Esophagus muscularis mucosa (tissue), 4 donors: ENCODE measurements around the gene ARFGAP1. TPM values are rescaled to one million over a fixed set of nuclear protein-coding genes. Genes with fewer than 3 reads are reported as not detected.

ENCODE experiments used
- DNase-seq: peaks from one replicate; pipeline ENCODE4 v3.0.0-alpha.2; 2017; ENCODE audit errors: extremely low spot score
- H3K27ac ChIP-seq, 4 donors: fragments of 200-600 bp; sonication (generic); replicated peaks in 1 of 4; 1 replicate in 3 of 4; 2 replicates in 1 of 4; pipeline ENCODE4 v1.5.1; 2016 to 2019; ENCODE audit warnings: mild to moderate bottlenecking in 1 of 4
- H3K27me3 ChIP-seq, 4 donors: fragments of 200-600 bp; sonication (generic); one replicate each; pipeline versions ENCODE4 v1.5.1 to v1.6.0; 2016 to 2019
- H3K36me3 ChIP-seq, 4 donors: fragments of 200-600 bp; sonication (generic); one replicate each; pipeline ENCODE4 v1.5.1; 2016 to 2019
- H3K4me1 ChIP-seq, 4 donors: fragments of 200-600 bp; sonication (generic); one replicate each; pipeline ENCODE4 v1.5.1; 2016 to 2019
- H3K4me3 ChIP-seq, 4 donors: fragments of 200-600 bp; sonication (generic); 1 replicate in 2 of 4; 2 replicates in 2 of 4; pipeline ENCODE4 v1.5.1; 2016 to 2019; ENCODE audit warnings: mild to moderate bottlenecking in 4 of 4, moderate library complexity in 1 of 4
- H3K9me3 ChIP-seq, 4 donors: fragments of 200-600 bp; sonication (generic); 1 replicate in 3 of 4; 2 replicates in 1 of 4; pipeline ENCODE4 v1.5.1; 2016 to 2019
- EP300 ChIP-seq: sonication (generic); formaldehyde crosslinking; IDR thresholded peaks from one replicate; pipeline ENCODE4 v1.6.1; 2017; ENCODE audit warnings: antibody characterized with exemption
- POLR2A ChIP-seq: fragments of 450-650 bp; IDR thresholded peaks from one replicate; pipeline ENCODE4 v1.6.1; 2017; ENCODE audit warnings: antibody characterized with exemption, moderate library complexity, mild to moderate bottlenecking, low read depth
- POLR2AphosphoS5 ChIP-seq, 2 donors: sonication (generic); formaldehyde crosslinking; IDR thresholded peaks; one replicate each; pipeline ENCODE4 v1.6.1; 2017; ENCODE audit warnings: antibody characterized with exemption in 2 of 2
- WGBS: methylation state at CpG from one replicate; pipeline ENCODE4 v1.1.5; 2018; 5-methylcytosine and 5-hydroxymethylcytosine counted together
- intact Hi-C: fragments of 100-400 bp; cut with DNase I; formaldehyde crosslinking; loops from one replicate; pipeline ENCODE4 v1.15.1; 2023
- total RNA-seq, 4 donors: library from RNA; depleted of rRNA; stranded (reverse); fragments of >200 nt; gene quantifications; one replicate each; pipeline versions ENCODE4 v1.1.0 to v1.2.1, GENCODE V29; 2016
- TF ChIP-seq, protein P1 (sequence below), 3 experiments: fragments of 200-600 bp in 2 of 3; fragments of 450-650 bp in 1 of 3; sonication (generic) in 2 of 3; IDR thresholded peaks; one replicate each; pipeline ENCODE4 v1.5.1; 2017 to 2019; ENCODE audit warnings: antibody characterized with exemption in 3 of 3, mild to moderate bottlenecking in 2 of 3, moderate library complexity in 1 of 3

The ARFGAP1 gene
- total RNA-seq, 4 donors from 2014 or later, result 35.8 to 50.9 (median 39.5) TPM

DNA sequence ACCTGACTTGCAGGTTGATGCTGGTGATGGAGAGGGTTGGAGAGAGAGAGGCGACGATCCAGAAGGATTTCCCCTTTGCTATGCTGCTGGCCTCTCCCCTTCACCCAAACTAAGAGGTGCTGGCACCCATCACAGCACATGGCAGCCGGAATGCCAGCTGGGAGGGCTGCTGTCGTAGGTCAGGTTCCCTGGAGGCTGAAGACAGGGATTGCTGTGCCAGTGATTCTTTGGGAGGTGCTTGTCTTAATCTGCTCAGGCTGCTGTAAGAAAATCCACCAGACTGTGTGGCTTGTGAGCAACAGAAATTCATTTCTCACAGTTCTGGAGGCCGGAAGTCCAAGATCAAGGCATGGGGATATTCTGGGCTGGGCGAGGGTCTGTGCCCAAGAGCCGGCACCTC, 4.4 kb upstream of the ARFGAP1 start:
- intact Hi-C loops, result no loop called here
- H3K36me3 ChIP-seq, result no peaks in the 10 kb centered on the region
- H3K4me1 ChIP-seq, result peaks cover 7 to 15% (median 10%) of the 10 kb centered on the region in 4 donors
- H3K27me3 ChIP-seq, result peaks cover 0 to 46% (median 0%) of the 10 kb centered on the region in 4 donors
- H3K4me3 ChIP-seq, result no peak overlapping the region
- no peak for DNase-seq
- WGBS, result 74% methylated on average over 2 of the region's 7 CpGs
- no peaks in the 10 kb centered on the region for H3K9me3 ChIP-seq
- TF ChIP-seq POLR2AphosphoS5 (IDR thresholded peaks at IDR 0.05), result no peak
- no peak for TF ChIP-seq EP300
- TF ChIP-seq, protein P1, sequence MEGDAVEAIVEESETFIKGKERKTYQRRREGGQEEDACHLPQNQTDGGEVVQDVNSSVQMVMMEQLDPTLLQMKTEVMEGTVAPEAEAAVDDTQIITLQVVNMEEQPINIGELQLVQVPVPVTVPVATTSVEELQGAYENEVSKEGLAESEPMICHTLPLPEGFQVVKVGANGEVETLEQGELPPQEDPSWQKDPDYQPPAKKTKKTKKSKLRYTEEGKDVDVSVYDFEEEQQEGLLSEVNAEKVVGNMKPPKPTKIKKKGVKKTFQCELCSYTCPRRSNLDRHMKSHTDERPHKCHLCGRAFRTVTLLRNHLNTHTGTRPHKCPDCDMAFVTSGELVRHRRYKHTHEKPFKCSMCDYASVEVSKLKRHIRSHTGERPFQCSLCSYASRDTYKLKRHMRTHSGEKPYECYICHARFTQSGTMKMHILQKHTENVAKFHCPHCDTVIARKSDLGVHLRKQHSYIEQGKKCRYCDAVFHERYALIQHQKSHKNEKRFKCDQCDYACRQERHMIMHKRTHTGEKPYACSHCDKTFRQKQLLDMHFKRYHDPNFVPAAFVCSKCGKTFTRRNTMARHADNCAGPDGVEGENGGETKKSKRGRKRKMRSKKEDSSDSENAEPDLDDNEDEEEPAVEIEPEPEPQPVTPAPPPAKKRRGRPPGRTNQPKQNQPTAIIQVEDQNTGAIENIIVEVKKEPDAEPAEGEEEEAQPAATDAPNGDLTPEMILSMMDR (IDR thresholded peaks at IDR 0.05), result no peak
- TF ChIP-seq POLR2A, result no peak
- no peak overlapping the region for H3K27ac ChIP-seq

- H3K36me3 ChIP-seq, result no peaks in the 10 kb centered on the region
- intact Hi-C loops, result no loop called here
- no peaks in the 10 kb centered on the region for H3K9me3 ChIP-seq
- DNase-seq, result no peak
- H3K27ac ChIP-seq, result no peak overlapping the region
- peaks cover 13 to 20% (median 16%) of the 10 kb centered on the region in 4 donors for H3K4me1 ChIP-seq
- H3K27me3 ChIP-seq, result peaks cover 0 to 40% (median 0%) of the 10 kb centered on the region in 4 donors
- H3K4me3 ChIP-seq, result no peak overlapping the region
- no peak for TF ChIP-seq POLR2AphosphoS5 (IDR thresholded peaks at IDR 0.05)
- TF ChIP-seq EP300, result no peak
- TF ChIP-seq, protein P1 (IDR thresholded peaks at IDR 0.05), result no peak
- no peak for TF ChIP-seq POLR2A
- WGBS, result 81% methylated on average over 6 of the region's 18 CpGs
Observed at GRCh38 chr20:63268671-63269439, 3.8 kb upstream of the ARFGAP1 start.

- Histone ChIP-seq H3K9me3 (no peaks in the 10 kb centered on the region), H3K36me3 (no peaks in the 10 kb centered on the region), H3K27me3 (peaks cover 0 to 32% (median 0%) of the 10 kb centered on the region in 4 donors), H3K27ac (no peak overlapping the region), H3K4me1 (peaks cover 21 to 29% (median 25%) of the 10 kb centered on the region in 4 donors), H3K4me3 (no peak overlapping the region)
- intact Hi-C loops, result no loop called here
- TF ChIP-seq POLR2A, result no peak
- no peak for TF ChIP-seq POLR2AphosphoS5 (IDR thresholded peaks at IDR 0.05)
- TF ChIP-seq EP300, result no peak
- TF ChIP-seq, protein P1 (IDR thresholded peaks at IDR 0.05), result no peak
- 93% methylated on average over 9 of the region's 9 CpGs for WGBS
- no peak for DNase-seq
Observed at GRCh38 chr20:63269724-63270123, 2.9 kb upstream of the ARFGAP1 start.

DNA sequence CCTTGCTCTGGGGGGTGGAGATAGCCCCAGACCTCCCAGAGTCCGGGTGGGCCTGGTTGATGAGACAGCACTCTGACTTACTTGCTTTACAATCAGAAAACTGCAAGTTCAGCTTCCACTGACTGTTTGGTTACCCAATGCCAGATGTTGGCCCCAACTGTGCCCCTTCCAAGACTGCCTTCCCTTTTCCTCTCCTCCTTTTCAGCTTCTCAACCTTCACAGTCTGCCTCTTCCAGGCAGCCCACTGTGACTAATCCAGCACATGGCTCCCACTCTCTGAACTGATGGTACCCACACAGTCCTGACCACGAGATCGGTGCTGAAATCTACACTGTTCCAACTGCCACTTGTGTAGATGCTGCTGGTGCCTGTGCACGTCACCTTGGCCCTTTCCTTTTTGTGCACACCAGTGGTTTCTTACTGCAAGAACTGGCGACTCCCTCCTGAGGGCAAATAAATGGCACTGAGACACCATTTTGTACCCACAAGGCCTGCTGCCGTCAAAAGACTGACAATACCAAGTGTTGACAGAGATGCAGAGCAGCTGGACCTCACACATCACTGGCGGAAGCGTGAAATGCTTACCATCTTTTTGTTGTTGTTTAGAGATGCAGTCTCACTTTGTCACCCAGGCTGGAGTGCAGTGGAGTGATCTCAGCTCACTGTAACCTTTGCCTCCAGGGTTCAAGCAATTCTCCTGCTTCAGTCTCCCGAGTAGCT, 1.8 kb upstream of the ARFGAP1 start:
- intact Hi-C loops, result no loop called here
- H3K4me3 ChIP-seq, result no peak overlapping the region
- WGBS, result 82% methylated on average over 8 of the region's 9 CpGs

More for the DNA sequence above, 1.8 kb upstream of the ARFGAP1 start:
- no peak for DNase-seq
- TF ChIP-seq, protein P1 (IDR thresholded peaks at IDR 0.05), result no peak
- TF ChIP-seq POLR2A (no peak), EP300 (no peak), POLR2AphosphoS5 (IDR thresholded peaks at IDR 0.05) (no peak)
- Histone ChIP-seq H3K36me3 (peaks cover 0 to 6% (median 3%) of the 10 kb centered on the region in 4 donors), H3K4me1 (peaks cover 21 to 40% (median 31%) of the 10 kb centered on the region in 4 donors), H3K27me3 (peaks cover 0 to 21% (median 0%) of the 10 kb centered on the region in 4 donors), H3K9me3 (no peaks in the 10 kb centered on the region), H3K27ac (no peak overlapping the region)
